ENCODE results near the gene ABCD2.
A peak's percentile ranks its signal among the peaks of the same experiment; 100 is the strongest.
"Not testable (repeated sequence)": the region's sequence is repeated elsewhere in the genome, so short reads cannot be mapped to it uniquely, and the experiment has no call there.

The ABCD2 gene

DNA sequence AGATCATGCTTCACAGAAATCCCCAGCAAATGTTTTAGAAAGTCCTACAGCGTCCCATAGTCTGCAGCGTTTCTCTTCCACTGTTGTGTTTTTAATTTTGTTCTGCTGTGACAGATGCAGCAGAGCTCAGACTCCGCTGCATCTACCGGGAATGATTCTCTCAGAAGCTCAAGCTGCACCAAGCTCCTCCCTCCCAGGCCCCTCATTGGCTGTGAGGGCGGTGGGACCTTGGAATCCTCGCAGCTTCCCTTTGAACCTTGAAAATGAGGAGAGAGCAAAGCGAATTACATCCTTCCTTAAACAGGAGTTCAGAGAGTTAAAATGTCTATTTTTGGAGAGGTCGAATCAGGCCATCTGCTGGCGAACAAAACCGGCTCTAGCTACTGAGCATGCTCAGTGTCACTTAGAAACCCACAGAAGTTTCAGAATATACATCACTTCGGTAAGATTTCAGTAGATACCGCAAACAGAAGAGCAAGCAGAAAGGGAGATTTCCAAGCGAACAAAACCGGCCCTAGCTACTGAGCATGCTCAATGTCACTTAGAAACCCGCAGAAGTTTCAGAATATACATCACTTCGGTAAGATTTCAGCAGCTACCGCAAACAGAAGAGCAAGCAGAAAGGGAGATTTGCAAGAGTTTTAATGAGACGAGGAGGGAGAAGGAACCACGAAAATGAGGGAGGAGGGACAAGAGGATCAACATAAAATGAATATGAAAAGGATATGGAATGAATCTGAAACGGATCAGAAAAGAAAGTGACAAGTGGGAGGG, at the start of gene ABCD2:
Gene ABCD2, minus strand, starts transcription at position 144 of the 774 bp plus-strand sequence. CDS start 188 bp downstream, outside the sequence.
- peak; percentile 40 to 71 for DNase-seq

DNA sequence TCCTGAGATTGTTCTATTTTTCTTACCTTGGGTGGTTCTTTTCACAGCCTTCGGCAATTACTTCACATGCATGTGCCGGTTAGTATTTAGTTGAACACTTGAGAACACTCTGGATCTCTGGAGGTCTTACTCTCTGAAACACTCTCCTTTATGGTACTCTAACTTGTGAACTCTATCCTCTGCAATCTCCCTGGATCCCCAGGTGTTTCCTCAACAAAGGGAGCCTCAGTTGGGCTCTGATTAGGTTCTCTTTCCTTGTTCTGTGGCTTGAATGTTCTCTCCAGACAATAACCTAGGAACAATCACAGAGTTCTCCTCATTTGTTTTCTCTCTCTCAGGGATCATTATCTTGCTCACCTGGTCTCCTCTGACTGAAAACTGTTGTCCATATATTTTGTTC, 40.5 kb upstream of the ABCD2 start:
- no peak for DNase-seq

DNA sequence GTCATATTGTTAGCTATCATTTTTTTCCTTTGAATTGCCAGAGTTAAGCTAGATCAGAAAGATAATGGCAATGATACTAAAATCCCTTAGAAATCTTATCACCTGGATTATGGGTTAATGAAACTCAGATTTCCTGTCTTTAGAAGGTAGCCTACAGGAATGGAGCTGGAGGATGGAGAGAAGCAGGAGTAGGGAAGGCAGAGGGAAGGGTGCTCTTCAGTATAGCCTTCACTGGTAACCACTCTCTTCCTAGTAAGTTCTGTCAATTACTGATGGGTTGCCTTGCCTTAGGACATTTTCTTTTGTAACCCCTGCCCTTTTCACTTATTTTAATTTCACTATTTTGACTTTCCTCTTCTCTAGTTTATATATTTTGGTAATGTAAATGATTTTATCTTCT, 27.8 kb upstream of the ABCD2 start:
- no peak for DNase-seq

DNA sequence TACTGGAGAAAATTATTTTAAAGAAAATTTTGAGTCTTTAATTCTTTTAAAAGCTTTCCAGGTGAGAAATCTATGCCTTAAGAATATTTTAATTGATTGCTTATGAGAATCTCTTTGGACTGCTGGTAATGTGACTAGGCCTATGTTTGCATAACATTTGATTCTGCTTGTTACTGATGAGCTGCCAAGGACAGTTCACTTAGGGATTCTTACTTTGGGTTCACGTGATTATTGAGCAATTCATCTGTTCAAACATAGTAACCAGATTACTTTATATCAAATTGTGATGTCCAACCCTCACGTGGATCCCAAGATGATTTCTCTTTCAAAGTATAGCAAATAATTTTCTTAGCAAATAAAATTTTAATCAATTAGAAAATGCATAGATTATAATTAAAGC, 27.4 kb upstream of the ABCD2 start:
- no peak for DNase-seq

DNA sequence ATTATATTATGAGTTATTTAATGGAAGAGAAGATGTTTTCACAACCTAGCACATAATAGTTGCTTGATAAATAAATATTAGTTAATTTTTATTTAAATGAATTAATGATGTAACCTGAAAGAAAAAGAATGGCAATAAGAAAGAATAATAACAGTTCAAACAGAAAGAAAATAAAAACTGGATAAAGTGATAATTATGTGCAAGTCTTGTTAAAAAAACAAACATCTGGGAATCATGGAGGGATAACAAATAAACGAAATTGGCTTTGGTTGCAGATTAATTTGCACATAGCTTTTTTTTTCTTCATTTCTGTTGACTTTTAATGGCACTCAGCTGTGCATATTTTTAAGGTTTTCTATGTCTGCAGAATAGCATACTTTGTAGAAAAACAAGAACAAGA, 23.4 kb upstream of the ABCD2 start:
- no peak for DNase-seq

DNA sequence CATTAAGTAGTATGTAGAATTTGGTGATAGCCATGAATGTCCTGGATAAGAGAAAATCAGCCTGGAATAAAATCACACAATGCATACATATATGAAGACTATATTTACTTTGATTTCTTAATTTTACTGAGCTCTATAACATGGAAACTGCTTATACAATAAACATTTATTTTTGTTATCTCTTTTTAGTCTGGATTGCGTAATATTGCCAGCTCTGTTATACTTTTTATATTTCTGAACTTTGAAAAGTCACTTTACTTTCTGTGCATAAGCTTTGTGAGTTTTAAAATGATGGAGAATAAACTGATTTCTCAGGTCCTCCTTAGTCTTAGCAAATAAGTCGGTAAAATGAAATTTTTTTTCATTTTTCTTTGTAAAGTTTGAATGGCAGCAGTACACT, 19.2 kb upstream of the ABCD2 start:
- DNase-seq: no peak

DNA sequence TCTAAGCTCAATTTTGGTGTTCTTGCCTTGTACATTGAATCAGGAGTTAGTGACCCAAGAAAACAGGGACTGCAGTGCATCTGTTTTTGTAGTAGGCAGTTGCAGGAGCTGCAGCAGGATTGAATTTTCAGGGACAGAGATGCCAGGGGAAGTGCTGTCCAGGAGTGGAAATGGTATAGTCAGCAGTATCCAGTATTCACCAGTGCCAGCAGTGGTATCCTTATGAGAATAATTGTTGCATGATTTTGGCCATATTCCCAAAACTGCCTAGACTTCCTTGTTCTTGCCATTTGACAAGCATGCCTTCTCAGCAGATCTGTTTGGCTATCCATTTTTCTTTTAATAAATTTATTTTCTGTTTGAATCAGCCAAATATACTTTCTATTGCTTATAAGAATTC, 18.6 kb upstream of the ABCD2 start:
- DNase-seq: no peak

DNA sequence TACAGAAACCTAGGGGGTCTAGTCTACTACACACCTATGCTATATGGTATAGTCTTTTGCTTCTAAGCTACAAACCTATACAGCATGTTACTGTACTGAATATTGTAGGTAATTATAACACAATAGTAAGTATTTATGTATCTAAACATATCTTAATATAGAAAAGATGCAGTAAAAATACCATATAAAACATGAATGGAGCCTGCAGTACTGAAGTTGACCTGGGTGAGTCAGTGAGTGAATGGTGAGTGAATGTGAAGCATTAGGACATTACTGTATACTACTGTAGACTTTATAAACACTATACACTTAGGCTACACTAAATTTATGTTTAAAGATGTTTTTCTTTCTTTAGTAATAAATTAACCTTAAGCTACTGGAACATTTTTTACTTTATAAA, 13.1 kb upstream of the ABCD2 start:
- DNase-seq: no peak

DNA sequence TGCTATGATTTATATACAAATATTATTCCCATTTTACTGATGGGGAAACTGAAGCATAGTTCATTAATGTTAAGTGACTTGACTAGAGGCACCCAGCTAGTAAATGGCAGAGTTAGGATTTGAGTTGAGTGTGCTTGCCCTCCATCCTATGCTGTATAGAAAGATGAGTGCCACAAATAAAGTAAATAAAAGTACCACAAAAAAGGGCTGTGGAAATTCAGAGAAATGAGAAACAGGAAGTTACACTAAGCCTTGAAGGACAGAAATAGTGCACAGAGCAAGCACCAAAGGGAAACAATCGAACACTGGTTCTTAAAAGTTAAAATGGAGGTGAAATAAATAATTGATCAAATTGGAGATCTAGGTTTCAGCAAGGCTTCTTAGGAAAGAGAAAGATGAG, 9.2 kb upstream of the ABCD2 start:
- no peak for DNase-seq

DNA sequence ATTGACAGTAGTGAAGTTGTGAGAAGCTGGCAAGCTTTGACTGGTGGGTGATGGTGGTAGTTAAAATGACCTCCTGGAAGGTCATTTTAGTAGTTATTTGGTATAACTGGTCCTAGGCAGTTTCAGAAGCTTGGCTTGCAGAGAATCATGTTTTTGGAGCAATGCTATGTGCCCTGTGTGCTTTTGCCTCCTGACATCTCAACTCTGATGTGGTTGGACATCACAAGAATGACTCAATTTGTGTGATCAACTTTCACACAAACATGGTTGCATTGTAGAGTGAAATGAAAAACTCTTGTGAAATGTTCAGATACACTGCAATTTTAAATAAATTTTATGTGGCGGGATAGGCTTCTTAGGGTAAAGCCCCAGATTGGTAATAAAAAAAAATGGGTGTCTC, 8.3 kb upstream of the ABCD2 start:
- DNase-seq: no peak

DNA sequence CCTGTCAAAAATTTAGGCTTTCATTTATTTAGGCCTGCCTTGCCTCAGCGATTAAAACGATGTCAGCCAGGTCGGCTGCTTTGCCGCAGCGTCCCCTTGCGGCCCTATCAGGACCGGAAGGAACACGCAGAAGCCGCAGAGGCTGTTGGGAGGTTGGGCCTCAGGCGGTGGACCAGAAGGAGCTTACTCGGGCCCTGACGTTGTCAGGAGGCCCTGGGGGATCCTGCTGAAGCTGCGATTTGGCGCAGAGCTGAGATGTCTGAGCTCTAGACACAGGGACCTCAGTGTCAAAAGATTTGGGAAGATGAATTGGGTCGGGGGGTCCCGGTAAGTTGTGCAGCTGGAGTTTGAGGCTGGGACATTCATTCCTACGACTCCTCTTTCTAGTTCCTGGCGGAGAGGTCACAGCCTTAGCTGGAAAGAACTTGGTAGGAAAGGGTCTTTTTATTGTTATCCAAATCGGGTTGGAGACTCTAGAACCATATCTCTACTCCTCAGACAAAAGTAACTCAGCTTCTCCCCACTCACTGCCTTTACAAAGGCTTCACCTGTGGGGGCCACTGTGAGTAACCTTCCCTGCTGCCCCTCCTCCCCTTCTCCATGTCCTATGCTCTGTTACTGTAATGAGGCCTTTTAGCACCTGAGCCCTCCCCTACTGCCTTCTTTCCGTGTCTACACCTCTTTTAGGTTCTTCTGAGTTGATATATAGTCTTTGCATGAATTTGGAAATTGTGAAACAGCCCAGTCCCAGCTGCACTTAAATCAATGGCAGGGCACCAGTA, 6.6 kb upstream of the ABCD2 start:
- DNase-seq: no peak

DNA sequence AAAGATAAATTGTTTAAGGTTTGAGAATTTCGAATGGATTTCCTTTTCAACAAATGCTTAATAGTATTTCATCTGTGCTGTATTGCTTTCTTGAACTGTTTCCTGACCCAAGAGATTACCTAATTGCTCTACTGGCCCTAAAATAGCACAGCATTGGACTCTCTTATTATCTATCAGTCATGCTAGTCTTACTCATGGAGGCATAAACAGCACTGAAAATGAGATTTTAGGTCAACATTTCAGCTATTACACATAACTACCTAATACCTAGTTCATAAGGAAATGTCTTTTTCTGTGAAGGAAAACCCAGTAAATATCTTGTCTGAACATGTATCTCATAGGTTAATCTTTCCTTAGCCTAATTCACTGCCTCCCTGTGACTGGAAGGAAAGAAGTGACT, 4.3 kb upstream of the ABCD2 start:
- no peak for DNase-seq

DNA sequence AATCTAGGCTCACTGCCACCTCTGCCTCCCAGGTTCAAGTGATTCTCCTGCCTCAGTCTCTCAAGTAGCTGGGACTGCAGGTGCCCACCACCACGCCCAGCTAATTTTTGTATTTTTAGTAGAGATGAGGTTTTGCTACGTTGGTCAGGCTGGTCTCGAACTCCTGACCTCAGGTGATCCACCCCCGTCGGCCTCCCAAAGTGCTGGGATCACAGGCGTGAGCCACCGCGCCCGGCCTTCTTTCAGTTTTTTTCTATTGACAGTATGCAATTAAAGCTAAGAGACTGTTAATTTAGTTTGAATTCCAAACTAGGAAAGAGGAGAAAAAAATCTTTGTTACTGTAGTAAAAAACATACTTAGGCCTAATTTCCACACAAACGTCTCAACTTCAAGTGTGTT, 3.6 kb upstream of the ABCD2 start:
- not testable (repeated sequence) for DNase-seq

DNA sequence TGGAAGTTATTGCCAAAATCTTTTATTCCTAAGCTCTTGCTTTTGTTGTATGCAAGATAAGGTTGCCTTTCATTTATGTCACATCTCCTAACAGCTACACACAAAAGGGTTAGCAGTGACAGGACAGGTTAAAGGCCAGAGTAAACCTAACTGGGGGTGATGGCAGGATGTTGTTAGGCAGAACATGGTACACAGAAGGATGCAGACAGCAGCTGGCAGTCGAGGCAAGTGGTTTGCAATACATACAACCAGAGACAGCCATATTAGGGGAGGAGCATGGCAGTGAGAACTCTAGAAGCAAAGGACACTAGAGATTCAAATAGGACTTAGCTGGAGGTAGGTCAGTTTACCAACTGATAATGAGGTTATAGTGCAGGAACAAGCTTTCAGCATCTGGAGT, 2.7 kb upstream of the ABCD2 start:
- no peak for DNase-seq

DNA sequence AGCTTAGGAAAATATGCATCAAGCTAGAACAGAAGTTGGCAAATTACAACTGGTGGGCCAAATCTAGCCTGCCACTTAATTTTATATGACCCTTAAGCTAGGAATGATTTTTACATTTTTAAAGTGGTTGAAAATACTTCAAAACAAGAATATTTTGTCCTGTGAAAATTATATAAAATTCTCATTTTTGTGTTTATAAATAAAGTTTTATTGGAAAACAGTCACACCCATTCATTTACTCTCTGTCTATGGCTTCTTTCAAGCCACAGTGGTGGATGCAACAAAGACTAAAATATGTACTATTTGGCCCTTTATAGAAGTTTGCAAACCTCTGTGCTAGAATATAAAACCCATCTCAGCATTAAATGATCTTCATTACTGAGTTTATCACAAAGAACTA, 2.1 kb upstream of the ABCD2 start:
- no peak for DNase-seq

DNA sequence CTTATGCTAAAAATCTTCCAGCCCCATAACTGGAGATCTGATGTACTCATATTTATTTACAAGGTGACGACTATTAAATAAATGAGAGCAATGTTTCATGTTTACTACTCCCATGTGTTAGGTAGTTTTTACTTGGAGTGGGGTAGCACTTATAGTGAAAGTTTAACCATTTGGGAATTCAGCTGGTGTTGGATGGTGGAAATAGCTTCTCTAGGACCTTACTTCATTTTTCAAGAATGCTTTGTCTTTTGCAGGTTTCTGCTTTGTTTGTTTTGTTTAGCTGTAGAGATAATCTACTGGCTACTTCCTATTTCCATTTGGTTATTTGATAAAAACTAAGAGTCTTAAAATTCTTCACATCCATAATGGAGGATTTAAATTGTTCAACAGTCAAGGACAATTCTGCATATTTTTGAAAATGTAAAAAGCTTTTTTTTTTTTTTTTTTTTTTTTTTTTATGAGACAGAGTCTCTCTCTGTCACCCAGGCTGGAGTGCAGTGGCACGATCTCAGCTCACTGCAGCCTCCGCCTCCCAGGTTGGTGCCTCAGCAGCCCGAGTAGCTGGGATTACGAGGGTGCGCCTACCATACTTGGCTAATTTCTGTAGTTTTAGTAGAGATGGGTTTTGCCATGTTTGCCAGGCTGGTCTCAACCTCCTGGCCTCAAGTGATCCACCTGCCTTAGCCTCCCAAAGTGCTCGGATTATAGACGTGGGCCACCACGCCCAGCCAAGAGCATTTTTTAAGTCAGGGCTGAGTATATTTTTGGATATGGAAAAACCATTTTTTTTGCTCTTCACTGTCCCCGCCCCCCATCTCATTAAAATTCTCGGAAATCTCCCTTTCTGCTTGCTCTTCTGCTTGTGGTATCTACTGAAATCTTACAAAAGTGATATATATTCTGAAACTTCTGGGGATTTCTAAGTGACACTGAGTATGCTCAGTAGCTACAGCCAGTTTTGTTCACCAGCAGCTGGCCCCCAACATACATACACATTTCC, 1.4 kb upstream of the ABCD2 start:
- peak; percentile 25 to 29 for DNase-seq

DNA sequence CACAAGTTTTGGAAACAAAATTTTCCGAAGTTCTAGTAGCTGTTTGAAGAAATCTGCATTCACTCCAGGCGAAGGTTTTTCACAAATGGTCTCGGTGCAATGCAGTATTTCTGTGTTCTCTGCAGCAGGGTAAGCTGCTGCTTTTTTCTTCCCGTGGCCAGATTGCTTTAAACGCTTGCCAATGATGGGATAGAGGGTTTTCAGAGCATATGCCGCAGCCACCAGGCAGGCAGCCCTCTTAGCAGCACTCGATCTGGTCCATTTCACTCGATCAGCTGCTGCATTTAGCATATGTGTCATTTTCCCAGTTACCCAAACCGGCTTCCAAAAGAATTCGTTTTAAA, 315 bp downstream of the ABCD2 start:
- DNase-seq: no peak

DNA sequence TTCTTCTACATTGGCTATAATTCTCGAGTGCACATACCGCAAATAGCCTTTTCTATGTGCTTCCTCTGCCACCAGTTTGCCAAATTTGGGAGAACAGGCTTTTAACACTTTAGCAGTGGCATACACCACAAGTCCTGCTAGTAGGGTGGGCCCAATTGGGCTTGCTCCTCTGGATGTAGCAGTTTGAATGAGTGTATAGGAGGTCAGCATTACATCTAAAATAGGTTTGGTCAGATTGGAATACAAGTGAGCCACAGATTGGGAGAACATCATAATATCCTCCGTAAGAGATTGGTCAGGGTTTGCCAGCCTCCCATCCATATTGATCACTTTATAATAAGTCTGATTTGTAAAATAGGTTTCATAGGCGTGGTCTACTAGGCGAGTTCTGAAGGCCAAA, 902 bp downstream of the ABCD2 start:
- DNase-seq: no peak

DNA sequence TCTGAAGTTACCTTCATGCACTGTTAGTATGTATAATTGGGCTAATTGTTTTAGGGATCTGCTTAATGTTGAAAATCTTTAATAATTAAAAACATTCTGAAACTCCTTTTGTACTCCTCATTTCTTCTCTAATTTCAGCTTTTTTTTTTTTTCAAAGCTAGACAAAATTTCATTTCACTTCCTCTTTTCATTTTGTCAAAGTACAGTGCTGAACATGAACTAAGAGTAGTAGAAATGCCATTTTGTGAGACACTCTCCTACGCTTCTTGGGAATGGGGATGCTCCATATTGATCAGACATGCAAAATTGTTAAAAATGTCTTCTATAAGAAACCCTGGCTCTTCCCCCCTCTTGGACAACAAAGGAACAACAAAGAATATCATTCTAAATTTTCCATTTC, 1.7 kb downstream of the ABCD2 start:
- DNase-seq: no peak

DNA sequence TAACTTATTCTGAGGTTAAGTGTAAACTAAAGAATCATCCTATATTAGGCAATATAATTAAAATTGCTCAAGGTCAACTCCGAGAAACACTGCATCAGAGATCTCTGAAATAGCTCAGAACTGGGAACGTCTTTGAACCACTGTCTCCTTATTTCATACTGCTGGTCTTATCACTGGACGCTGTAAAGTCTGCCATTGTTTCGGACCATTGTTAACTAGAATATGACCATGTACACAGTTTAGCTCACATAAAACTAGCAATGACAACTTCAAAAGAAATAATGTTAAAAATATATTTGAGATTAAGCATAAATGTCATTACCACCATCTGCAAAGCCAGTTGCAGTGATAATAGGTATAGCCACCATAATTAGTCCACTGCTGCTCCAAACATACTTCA, 2.9 kb downstream of the ABCD2 start:
- DNase-seq: no peak

DNA sequence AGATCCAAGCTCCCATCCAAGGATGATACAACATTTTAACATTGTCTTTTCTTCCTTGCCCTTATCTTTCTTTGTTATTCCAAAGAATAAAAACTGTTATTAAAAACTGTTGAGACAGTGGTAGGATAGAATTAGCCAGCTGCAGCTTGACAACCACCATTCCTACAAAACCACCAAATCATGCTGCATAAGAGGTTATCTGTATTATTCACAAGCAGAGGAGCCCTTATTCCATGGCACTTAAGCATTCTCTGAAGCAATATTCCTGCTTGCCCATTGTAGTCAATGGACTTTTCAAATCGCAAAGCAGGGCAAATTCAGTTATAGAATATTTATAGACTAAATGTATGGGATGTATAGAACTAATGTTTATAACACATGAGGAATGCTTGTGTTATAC, 3.4 kb downstream of the ABCD2 start:
- DNase-seq: no peak

DNA sequence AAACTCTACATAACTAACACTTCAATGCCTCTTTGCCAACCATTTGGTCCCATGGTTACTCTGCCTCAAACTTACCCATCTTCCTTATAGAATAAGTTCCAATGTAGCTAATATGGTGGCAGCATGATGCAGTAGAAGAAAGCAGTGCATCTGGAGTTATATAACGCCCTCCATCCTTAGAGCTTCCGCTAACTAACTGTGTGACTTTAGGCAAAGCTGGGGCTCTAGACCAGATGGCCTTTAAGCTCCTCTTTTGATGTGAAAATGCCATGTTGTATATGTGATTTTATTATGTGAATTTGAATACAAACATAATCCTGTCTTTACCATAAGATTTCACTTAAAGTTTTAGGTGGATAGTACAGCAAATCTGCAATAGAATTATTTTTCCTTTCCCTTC, 6.1 kb downstream of the ABCD2 start:
- DNase-seq: no peak

DNA sequence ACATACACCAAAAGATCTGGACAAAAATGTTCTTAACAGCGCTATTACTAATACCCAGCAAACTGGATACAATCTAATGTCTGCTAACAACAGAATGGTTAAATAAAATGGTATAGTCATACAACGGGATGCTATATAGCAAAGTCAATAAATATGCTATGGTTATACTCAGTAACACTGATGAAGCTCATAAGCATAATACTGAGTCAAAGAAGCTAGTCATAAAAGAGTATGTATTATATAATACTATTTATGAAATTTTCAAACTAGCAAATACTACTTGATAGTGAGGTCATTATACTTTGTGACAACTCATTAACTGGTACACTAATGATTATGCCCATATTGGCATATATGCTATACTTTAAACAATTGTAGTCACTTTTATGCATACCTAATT, 7.4 kb downstream of the ABCD2 start:
- no peak for DNase-seq
